Vagina (tissue), 2 donors: ENCODE data around the gene UPK1A. TPM values are rescaled to one million over a fixed set of nuclear protein-coding genes. Genes with fewer than 3 reads are reported as not detected.
A peak's percentile ranks its signal among the peaks of the same experiment; 100 is the strongest.

Experiments used
- DNase-seq, 2 donors: peaks; one replicate each; pipeline ENCODE4 v3.0.0-alpha.2; 2017; ENCODE audit errors: extremely low spot score in 2 of 2
- H3K27ac ChIP-seq: fragments of 200-600 bp; sonication (generic); one replicate; pipeline ENCODE4 v1.5.1; 2019
- H3K27me3 ChIP-seq: fragments of 200-600 bp; sonication (generic); one replicate; pipeline ENCODE4 v1.5.1; 2019
- H3K36me3 ChIP-seq, 2 donors: fragments of 200-600 bp; sonication (generic); one replicate each; pipeline ENCODE4 v1.5.1; 2017 to 2019
- H3K4me1 ChIP-seq: fragments of 200-600 bp; sonication (generic); one replicate; pipeline ENCODE4 v1.5.1; 2019
- H3K4me3 ChIP-seq, 2 donors: fragments of 200-600 bp; sonication (generic); 1 replicate in 1 of 2; 2 replicates in 1 of 2; pipeline ENCODE4 v1.5.1; 2016 to 2019
- H3K9me3 ChIP-seq: fragments of 200-600 bp; sonication (generic); one replicate; pipeline ENCODE4 v1.5.1; 2019
- CTCF ChIP-seq, 3 experiments: fragments of 450-650 bp in 2 of 3; fragments of 200-600 bp in 1 of 3; sonication (generic) in 1 of 3; IDR thresholded peaks; one replicate each; pipeline ENCODE4 v1.5.1; 2017 to 2019; ENCODE audit warnings: antibody characterized with exemption in 3 of 3, mild to moderate bottlenecking in 2 of 3, moderate library complexity in 2 of 3
- POLR2A ChIP-seq, 2 donors: fragments of 450-650 bp; IDR thresholded peaks; one replicate each; pipeline ENCODE4 v1.6.1; 2017; ENCODE audit warnings: antibody characterized with exemption in 2 of 2, mild to moderate bottlenecking in 2 of 2, moderate library complexity in 2 of 2
- POLR2AphosphoS5 ChIP-seq, 2 donors: sonication (generic); formaldehyde crosslinking; IDR thresholded peaks; one replicate each; pipeline ENCODE4 v1.9.0; 2017; ENCODE audit warnings: antibody characterized with exemption in 2 of 2, mild to moderate bottlenecking in 2 of 2, low read depth in 1 of 2; ENCODE audit not compliant: insufficient read depth in 1 of 2
- intact Hi-C: fragments of 100-400 bp; cut with DNase I; formaldehyde crosslinking; loops from one replicate; pipeline ENCODE4 v1.15.1; 2023
- total RNA-seq: library from RNA; depleted of rRNA; stranded (reverse); fragments of >200 nt; gene quantifications from one replicate; pipeline ENCODE4 v1.2.3, GENCODE V29; 2016

The UPK1A gene
- total RNA-seq, 1 donor from 2014 or later, result 9.1 TPM

- no peak overlapping the region for H3K27ac ChIP-seq
- no peak for DNase-seq
Measured at GRCh38 chr19:35714601-35715354, 48.5 kb downstream of the UPK1A start.

GRCh38 chr19:35715355-35715809 lies 49.1 kb downstream of the UPK1A start:
- Histone ChIP-seq H3K27ac (peak overlapping the region; percentile 85), H3K27me3 (no peaks in the 10 kb centered on the region), H3K4me3 (peak overlapping the region in 1 of 2 donors; percentile 67), H3K9me3 (no peaks in the 10 kb centered on the region), H3K4me1 (peaks cover 30% of the 10 kb centered on the region), H3K36me3 (peaks cover 0 to 5% of the 10 kb centered on the region in 2 donors)
- TF ChIP-seq CTCF (IDR thresholded peaks at IDR 0.05) (no peak), POLR2A (IDR thresholded peaks at IDR 0.05) (no peak), POLR2AphosphoS5 (IDR thresholded peaks at IDR 0.05; ENCODE audit: insufficient read depth in 1 of 2, low read depth in 1 of 2) (no peak)
- DNase-seq, result no peak
- intact Hi-C loops, result loop anchor here (5.0 to 10.0 kb wide), 2 partner anchors 168 to 219 kb away; partner anchors contain the start of genes LRFN3 and TMEM147

More at GRCh38 chr19:35714601-35715354, 48.5 kb downstream of the UPK1A start:
- TF ChIP-seq POLR2AphosphoS5 (IDR thresholded peaks at IDR 0.05; ENCODE audit: insufficient read depth in 1 of 2, low read depth in 1 of 2) (no peak), CTCF (IDR thresholded peaks at IDR 0.05) (no peak), POLR2A (IDR thresholded peaks at IDR 0.05) (no peak)
- H3K27me3 ChIP-seq, result no peaks in the 10 kb centered on the region
- H3K4me3 ChIP-seq, result no peak overlapping the region
- peaks cover 26% of the 10 kb centered on the region for H3K4me1 ChIP-seq
- H3K36me3 ChIP-seq, result peaks cover 0 to 2% of the 10 kb centered on the region in 2 donors
- no peaks in the 10 kb centered on the region for H3K9me3 ChIP-seq
- intact Hi-C loops, result loop anchor here (5.0 to 10.0 kb wide), 2 partner anchors 167 to 220 kb away; partner anchors contain the start of genes LRFN3 and TMEM147

GRCh38 chr19:35715981-35716800 lies 49.9 kb downstream of the UPK1A start:
- Histone ChIP-seq H3K4me1 (peaks cover 30% of the 10 kb centered on the region), H3K27me3 (no peaks in the 10 kb centered on the region), H3K36me3 (peaks cover 0 to 12% of the 10 kb centered on the region in 2 donors), H3K27ac (peak overlapping the region; percentile 85), H3K9me3 (no peaks in the 10 kb centered on the region), H3K4me3 (peak overlapping the region; percentile 67 to 86)
- TF ChIP-seq POLR2AphosphoS5 (IDR thresholded peaks at IDR 0.05; ENCODE audit: insufficient read depth in 1 of 2, low read depth in 1 of 2) (no peak), POLR2A (IDR thresholded peaks at IDR 0.05) (no peak), CTCF (IDR thresholded peaks at IDR 0.05) (no peak)
- intact Hi-C loops, result loop anchor here (5.0 to 10.0 kb wide), 2 partner anchors 169 to 219 kb away; partner anchors contain the start of genes LRFN3 and TMEM147
- no peak for DNase-seq

- Histone ChIP-seq H3K27ac (peak overlapping the region; percentile 85), H3K9me3 (no peaks in the 10 kb centered on the region), H3K4me1 (peaks cover 30% of the 10 kb centered on the region), H3K27me3 (no peaks in the 10 kb centered on the region), H3K36me3 (peaks cover 0 to 20% of the 10 kb centered on the region in 2 donors), H3K4me3 (peak overlapping the region; percentile 67 to 86)
- TF ChIP-seq CTCF (IDR thresholded peaks at IDR 0.05) (peak; percentile 59 to 94 (median 93)), POLR2A (IDR thresholded peaks at IDR 0.05) (peak in 1 of 2 donors; percentile 27), POLR2AphosphoS5 (IDR thresholded peaks at IDR 0.05; ENCODE audit: insufficient read depth in 1 of 2, low read depth in 1 of 2) (peak; percentile 68 to 72)
- intact Hi-C loops, result loop anchor here (5.0 to 10.0 kb wide), 2 partner anchors 170 to 218 kb away; partner anchors contain the start of genes LRFN3 and TMEM147
- DNase-seq, result peak in 1 of 2 donors; percentile 95
Measured at GRCh38 chr19:35716801-35717664, 50.7 kb downstream of the UPK1A start.
